ENCODE data around the gene TINCR.

The TINCR gene

GRCh38 chr19:5588906-5589676 lies 21.3 kb upstream of the TINCR start:
- no peak for DNase-seq

DNA sequence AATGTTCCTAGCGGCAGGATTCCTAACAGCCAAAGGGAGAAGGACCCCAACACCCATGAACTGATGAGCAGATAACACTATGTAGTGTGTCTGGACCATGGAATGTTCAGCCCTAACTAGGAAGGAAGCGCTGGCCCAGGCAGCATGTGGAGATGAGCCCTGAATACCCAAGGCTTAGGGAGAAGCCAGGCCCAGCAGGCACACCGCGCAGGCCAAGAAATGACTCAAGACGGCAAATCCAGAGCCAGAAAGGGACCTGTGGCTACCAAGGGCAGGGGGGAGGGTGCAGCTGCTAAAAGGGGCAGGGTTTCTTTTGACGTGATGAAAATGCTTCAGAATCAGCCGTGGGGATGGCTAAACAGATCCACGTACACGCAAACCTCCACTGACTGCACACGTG lies 20.7 kb upstream of the TINCR start:
- DNase-seq, result no peak

DNA sequence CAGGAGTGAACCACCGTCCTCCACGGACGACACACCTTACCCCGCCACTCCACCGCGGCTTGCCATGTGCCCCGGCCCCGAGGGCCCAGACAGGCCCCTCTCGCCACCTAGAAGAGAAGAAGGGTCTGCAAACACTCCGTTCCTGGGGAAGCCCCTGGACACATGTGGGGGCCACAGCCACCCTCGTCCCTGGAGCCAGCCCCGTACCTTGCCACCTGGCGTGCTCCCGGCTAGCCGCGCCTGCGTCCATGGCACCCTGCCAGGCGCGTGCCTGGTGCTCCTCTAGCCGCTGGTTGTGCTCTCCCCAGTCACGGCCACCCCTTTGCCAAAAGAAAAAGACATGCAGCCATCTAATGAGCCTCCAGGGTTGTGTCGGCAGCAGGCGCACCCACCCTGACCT lies 19.9 kb upstream of the TINCR start:
- peak; percentile 91 for DNase-seq

GRCh38 chr19:5587071-5587455 lies 19.3 kb upstream of the TINCR start:
- DNase-seq, result no peak

GRCh38 chr19:5586300-5587070 lies 18.7 kb upstream of the TINCR start:
- DNase-seq, result no peak

DNA sequence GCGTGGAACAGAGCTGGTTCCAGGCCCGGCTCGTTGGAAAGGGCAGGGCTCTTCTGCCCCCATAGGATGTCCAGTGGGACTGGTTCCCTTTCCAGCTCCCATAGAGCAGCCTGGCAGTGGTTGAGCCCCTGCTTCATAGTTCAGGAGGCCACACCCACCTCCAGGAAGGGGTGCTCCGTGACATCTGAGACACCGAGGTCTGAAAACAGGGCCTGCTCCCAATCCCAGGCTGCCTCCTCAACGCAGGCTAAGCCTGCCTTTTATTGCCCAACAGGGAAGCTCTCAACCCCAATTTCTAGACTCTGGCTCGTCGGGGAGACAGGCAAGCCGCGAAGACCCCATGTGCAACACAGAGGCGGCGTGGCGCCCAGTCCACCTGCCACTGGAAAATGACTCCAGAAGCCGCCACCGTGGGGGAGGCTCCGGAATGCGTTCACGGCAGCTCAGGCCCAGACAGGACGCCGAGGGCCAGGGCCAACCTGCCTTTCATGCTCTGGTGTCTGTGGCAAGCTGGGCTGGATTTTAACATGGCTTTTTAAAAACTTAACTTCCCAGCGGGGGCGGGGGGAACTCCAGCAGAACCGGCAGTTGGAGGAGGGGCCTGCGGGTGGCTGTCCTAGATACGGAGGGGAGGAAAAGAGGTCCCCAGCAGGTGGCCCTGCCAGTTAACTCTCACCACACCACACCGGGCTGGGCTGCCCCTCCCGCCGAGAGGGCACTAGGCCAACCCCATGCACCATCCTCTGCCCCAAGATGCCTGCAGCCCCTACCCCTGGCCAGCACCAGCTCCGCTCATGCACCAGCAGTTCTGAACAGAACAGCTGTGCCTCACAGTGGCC lies 17.9 kb upstream of the TINCR start:
- no peak for DNase-seq

GRCh38 chr19:5580161-5580571 lies 12.4 kb upstream of the TINCR start:
- DNase-seq, result peak; percentile 35

GRCh38 chr19:5579697-5580096 lies 11.9 kb upstream of the TINCR start:
- no peak for DNase-seq

DNA sequence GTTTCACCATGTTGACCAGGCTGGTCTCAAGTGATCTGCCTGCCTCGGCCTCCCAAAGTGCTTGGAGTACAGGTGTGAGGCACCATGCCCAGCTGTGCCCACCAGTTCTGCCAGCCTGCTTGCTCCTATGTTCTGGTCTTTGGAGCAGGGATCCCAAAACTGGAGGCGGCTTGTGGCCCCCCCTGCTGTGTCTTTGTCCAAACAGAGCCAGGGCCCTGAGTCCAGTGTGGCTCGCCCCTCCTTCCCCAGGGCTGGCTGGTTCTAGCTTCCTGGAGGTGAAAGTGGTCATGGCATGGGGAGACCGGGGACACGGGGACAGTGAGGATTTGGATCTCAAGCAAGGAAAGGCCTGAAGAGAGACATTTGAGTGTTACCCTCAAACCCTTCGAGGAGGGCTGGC lies 11.5 kb upstream of the TINCR start:
- no peak for DNase-seq

- DNase-seq, result peak; percentile 46
Observed at GRCh38 chr19:5578097-5578846, 10.5 kb upstream of the TINCR start.

- no peak for DNase-seq
Observed at GRCh38 chr19:5575590-5575989, 7.8 kb upstream of the TINCR start.

DNA sequence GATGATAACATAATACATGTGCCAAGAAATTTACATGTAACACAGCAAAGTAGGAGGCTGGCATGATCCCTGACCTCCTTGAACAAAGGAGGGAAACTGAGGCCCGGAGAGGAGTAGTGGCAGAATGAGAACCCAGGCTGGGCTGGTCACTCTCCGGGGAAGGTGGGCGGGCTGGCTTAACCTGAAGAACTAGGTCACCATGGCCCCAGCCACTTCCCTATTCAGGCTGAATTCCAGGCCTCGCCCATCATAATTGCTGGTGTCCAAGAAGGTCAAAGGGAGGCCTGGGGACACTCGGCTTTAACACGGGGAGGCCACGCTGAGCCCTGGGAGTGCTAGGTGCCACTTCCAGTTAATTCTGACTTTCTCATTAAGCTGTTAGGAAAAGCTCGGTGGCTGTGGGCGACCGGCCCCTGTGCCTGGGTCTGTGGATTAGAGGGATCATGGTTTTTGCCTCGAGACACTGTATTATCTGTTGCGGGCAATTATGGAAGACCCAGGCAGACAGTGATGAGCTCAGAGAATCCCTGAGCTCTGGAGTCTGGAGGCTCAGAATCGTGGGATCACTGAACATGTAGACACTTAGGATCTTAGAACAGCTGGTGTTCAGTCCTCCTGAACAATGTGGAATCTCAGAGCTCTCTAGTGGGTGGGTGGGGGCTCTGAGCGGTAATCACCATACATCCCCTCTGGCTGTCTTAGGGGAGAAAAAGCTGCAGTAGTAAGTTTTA lies 5.0 kb upstream of the TINCR start:
- no peak for DNase-seq

GRCh38 chr19:5571777-5572176 lies 4.0 kb upstream of the TINCR start:
- DNase-seq, result no peak

DNA sequence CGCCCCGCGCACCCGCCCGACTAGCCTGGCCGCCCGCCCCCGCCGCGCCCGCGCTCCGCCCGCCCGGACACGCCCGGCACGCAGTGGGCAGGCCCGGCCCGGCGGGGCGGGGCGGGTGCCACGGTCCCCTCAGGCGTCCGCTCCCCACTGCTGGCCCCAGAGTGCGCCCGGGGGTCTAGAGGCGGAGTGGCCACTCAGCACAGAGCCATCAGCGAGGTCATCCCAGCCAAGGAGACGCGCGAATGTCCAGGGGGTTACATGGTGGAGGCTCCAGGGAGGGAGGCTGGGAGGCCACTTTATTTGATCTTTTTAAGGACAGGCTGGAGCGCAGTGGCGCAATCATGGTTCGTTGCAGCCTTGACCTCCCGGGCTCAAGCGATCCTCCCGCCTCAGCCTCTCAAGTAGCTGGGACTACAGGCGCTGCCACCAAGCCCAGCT lies 236 bp upstream of the TINCR start:
- DNase-seq, result no peak

GRCh38 chr19:5564930-5565329 lies 2.8 kb downstream of the TINCR start:
- no peak for DNase-seq

DNA sequence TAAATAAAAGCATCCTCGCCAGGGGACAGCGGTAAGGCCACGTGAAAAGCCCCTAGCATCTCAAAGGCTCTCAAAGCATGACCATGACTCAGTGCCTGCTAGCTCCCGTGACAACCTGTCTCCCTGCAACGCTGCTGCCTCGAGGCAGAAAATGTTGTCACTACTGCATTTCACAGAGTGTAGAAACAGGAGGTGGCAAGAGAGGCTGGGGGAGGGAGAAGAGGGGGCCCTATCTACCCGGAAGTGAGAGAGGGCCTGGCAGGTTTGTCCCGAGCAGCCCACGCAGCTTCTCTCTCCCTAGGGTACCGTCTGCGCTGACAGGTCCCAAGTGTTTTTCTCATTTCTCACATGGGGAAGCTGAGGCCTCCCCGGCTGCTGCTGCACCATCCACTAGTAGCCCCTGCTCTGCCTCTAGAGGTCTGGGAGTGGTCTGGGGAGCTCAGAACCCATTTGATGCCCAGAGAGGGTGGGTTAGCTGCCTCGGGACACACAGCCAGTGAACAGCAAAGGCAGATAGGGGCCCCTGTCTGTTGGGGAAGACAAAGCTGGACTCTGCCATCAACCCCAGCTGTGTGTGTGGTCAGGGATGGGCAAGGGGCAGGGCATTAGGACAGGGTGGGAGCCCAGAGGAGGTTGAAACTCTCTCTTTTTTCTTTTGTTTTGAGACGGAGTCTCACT lies 3.7 kb downstream of the TINCR start:
- no peak for DNase-seq

DNA sequence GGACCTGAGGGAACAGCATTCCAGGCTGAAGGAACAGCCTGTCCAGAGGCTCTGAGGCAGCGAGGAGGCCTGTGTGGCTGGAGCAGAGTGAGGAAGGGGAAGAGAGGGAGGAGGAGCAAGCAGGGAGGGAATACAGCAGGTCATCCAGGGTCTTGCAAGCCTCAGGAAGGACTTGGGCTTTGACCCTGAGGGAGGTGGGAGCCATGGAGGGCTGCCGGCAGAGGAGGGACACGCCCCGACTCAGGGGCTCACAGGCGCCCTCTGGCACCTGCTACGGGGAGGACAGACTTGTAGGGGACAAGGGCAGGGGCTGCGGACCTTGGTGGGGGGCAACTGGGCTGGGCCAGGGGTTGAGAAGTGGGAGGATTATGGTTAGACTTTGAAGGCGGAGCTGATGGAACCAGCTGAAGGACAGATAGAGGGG lies 4.7 kb downstream of the TINCR start:
- no peak for DNase-seq

- DNase-seq, result no peak
Observed at GRCh38 chr19:5562280-5562679, 5.5 kb downstream of the TINCR start.

- DNase-seq, result no peak
Observed at GRCh38 chr19:5561559-5561958, 6.2 kb downstream of the TINCR start.

- no peak for DNase-seq
Observed at GRCh38 chr19:5560156-5560555, 7.6 kb downstream of the TINCR start.

- no peak for DNase-seq
Observed at GRCh38 chr19:5559804-5560133, 8.0 kb downstream of the TINCR start.
